ENCODE data around the gene ATOH8. TPM values are rescaled to one million over a fixed set of nuclear protein-coding genes. Genes with fewer than 3 reads are reported as not detected.

ATOH8 gene
- total and polyA plus RNA-seq, 9 donors: 9.4 to 37.7 (median 29.6) TPM

DNA sequence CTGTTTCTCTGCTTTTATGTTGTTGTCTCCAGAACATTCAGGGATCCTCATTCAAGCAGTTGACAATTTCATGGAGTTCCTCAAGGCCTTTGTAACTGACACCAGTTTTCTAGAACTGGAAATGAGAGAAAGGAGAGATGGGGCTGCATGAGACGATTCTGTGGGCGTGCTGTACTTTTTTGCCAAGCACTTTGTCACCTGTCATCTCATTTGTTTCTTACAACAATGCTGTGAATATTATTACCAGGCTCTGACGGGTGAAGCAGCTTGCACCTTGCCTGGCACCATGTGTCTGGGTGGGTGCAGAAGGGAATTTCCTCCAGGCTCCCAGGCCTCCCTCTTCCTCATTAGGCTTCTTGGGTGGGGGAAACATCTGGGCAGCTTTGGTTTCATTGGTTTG is 22.2 kb upstream of the ATOH8 start:
- intact Hi-C loops (cut with DNase I): loop anchor here in 2 of 4 donors (5.0 to 10.0 kb wide), 3 partner anchors 66 to 353 kb away; no protein-coding TSS in a partner anchor
- no peak for DNase-seq
- WGBS, 3 donors: 85 to 93% (median 89%) methylated on average over 3 of the region's 3 CpGs
- Histone ChIP-seq H3K4me1 (ENCODE audit: insufficient read depth) (no peaks in the 10 kb centered on the region), H3K27ac (no peak overlapping the region), H3K9me3 (no peaks in the 10 kb centered on the region), H3K4me3 (no peak overlapping the region), H3K36me3 (no peaks in the 10 kb centered on the region), H3K27me3 (no peaks in the 10 kb centered on the region)
- TF ChIP-seq POLR2A (IDR thresholded peaks at IDR 0.05) (no peak), EP300 (IDR thresholded peaks at IDR 0.05) (no peak)
- TF ChIP-seq, protein P1, sequence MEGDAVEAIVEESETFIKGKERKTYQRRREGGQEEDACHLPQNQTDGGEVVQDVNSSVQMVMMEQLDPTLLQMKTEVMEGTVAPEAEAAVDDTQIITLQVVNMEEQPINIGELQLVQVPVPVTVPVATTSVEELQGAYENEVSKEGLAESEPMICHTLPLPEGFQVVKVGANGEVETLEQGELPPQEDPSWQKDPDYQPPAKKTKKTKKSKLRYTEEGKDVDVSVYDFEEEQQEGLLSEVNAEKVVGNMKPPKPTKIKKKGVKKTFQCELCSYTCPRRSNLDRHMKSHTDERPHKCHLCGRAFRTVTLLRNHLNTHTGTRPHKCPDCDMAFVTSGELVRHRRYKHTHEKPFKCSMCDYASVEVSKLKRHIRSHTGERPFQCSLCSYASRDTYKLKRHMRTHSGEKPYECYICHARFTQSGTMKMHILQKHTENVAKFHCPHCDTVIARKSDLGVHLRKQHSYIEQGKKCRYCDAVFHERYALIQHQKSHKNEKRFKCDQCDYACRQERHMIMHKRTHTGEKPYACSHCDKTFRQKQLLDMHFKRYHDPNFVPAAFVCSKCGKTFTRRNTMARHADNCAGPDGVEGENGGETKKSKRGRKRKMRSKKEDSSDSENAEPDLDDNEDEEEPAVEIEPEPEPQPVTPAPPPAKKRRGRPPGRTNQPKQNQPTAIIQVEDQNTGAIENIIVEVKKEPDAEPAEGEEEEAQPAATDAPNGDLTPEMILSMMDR (IDR thresholded peaks at IDR 0.05): no peak

DNA sequence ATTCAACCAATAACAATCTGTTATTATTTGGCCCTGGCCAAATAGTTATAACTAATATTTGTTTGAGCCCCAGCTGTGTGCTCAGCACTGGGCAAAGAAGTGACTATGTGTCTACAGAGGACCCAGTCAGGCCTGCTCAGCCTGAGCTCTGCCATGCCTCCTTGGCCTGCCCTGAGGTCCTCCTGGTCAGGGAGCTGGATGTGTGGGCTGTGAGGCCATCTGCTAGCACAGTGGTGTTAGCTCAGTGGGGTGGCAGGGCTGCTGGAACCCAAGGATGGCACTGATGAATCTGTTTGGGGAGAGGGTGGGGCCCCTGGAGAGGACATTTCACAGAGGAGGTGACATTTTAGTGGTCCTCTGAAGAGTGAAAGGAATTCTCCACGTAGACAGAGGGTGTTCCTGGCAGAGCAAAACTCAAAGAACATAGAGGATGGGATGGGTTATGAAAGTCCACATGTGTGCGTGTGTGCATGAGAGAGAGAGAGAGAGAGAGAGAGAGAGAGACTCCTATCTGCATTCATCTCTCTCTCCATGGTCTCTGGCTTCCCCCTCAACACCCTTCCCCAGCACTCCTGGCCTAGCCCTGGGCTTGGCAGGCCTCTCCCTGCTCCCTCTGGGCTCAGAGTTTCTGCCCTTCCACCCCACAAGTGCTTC is 21.2 kb upstream of the ATOH8 start:
- DNase-seq: no peak
- WGBS, 3 donors: 79 to 90% (median 84%) methylated on average over 2 of the region's 2 CpGs
- peaks cover 2% of the 10 kb centered on the region for H3K4me1 ChIP-seq (ENCODE audit: insufficient read depth)
- H3K4me3 ChIP-seq: no peak overlapping the region
- no peaks in the 10 kb centered on the region for H3K9me3 ChIP-seq
- H3K27me3 ChIP-seq: no peaks in the 10 kb centered on the region
- H3K36me3 ChIP-seq: no peaks in the 10 kb centered on the region
- intact Hi-C loops (cut with DNase I): loop anchor here in 2 of 4 donors (5.0 to 10.0 kb wide), 3 partner anchors 65 to 352 kb away; no protein-coding TSS in a partner anchor
- no peak overlapping the region for H3K27ac ChIP-seq
- TF ChIP-seq, protein P1 (IDR thresholded peaks at IDR 0.05): no peak
- TF ChIP-seq EP300 (IDR thresholded peaks at IDR 0.05): no peak
- TF ChIP-seq POLR2A (IDR thresholded peaks at IDR 0.05): no peak

DNA sequence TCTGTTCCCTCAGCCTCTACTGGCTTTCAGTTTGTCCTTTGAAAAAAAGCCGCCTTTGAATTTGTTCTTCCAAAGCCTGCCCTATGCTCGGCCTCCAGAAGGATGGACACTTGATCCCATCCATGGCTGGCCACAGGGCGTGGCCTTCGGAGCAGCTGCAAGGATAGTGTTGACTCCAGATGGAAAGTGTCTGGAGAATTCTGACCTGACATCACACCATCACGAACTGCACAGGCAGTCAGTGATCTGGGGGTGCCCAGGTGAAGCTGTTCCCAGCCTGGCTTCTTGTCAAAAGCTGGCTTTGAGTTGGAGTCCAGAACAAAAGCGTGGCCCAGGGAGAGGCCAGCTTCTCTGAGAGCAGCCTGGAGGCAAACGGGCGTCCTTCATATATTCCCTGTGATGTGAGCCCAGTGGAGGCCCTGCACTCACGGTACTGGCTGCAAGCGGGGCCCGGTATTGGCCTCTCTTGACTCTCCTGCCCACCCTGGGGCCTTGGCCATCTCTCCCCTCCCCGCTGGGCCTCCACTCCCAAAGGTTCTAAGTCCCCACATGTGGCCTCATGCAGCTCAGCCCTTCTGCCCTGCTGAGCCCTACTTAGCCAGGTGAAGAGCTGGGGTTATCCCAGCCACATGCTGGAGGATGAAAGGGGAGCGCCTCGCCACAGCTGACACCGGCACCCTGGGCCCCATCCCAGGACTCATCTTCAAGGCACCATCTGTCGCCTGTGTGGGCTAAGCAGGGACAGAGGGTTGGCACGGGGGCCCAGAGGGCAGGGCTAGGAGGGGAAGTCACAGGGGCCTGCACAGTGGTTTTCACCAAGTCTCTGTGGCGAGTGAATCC is 20.4 kb upstream of the ATOH8 start:
- Histone ChIP-seq H3K9me3 (no peaks in the 10 kb centered on the region), H3K27ac (no peak overlapping the region), H3K36me3 (no peaks in the 10 kb centered on the region), H3K4me3 (no peak overlapping the region), H3K27me3 (no peaks in the 10 kb centered on the region), H3K4me1 (ENCODE audit: insufficient read depth) (peaks cover 2% of the 10 kb centered on the region)
- 94 to 97% (median 95%) methylated on average over 18 of the region's 18 CpGs for WGBS, 3 donors
- DNase-seq: no peak
- TF ChIP-seq POLR2A (IDR thresholded peaks at IDR 0.05) (no peak), EP300 (IDR thresholded peaks at IDR 0.05) (no peak)
- TF ChIP-seq, protein P1 (IDR thresholded peaks at IDR 0.05): no peak
- intact Hi-C loops (cut with DNase I): loop anchor here in 2 of 4 donors (5.0 to 10.0 kb wide), 3 partner anchors 64 to 351 kb away; no protein-coding TSS in a partner anchor

DNA sequence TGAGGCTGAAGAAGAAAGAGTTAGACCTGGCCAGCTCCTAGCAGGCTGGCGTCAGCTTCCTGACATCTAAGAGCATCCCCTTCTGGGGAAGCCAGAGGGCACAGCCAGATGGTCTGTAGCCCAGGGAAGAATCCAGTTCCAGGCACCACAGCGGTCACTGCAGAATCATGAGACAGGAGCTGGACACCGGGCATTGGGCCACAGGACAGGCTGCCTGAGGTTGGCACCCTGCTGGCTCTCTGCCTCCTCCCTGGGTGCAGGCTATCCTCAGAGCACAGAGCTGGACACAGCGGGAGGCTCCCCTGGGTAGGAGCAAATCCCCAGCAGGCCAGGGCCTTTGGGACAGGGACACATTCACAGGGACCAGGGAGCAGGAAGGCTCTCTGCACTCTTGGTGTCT is 19.8 kb upstream of the ATOH8 start:
- Histone ChIP-seq H3K4me1 (ENCODE audit: insufficient read depth) (peaks cover 2% of the 10 kb centered on the region), H3K9me3 (no peaks in the 10 kb centered on the region), H3K27me3 (no peaks in the 10 kb centered on the region), H3K4me3 (no peak overlapping the region), H3K27ac (no peak overlapping the region), H3K36me3 (no peaks in the 10 kb centered on the region)
- intact Hi-C loops (cut with DNase I): loop anchor here in 2 of 4 donors (5.0 to 10.0 kb wide), 3 partner anchors 63 to 351 kb away; no protein-coding TSS in a partner anchor
- DNase-seq: no peak
- TF ChIP-seq, protein P1 (IDR thresholded peaks at IDR 0.05): no peak
- TF ChIP-seq EP300 (IDR thresholded peaks at IDR 0.05) (no peak), POLR2A (IDR thresholded peaks at IDR 0.05) (no peak)
- WGBS, 3 donors: 95 to 99% (median 98%) methylated on average over 4 of the region's 4 CpGs
